GM18511 (cell line): Measurements from ENCODE around the gene FCGR2B.
"Not testable (repeated sequence)": the region's sequence is repeated elsewhere in the genome, so short reads cannot be mapped to it uniquely, and the experiment has no call there.

Source experiments
- ATAC-seq: cut with Tn5 transposase; IDR thresholded peaks from one replicate; pipeline ENCODE4 v1.9.1; 2021; ENCODE audit warnings: mild to moderate bottlenecking, moderate library complexity; ENCODE audit not compliant: unreplicated experiment

The FCGR2B gene

GRCh38 chr1:161662684-161663339 is at the start of gene FCGR2B:
Gene FCGR2B, plus strand, starts transcription at chr1:161663143. Its CDS starts 99 bp downstream, at chr1:161663242.
- ATAC-seq, result peak; percentile 75

GRCh38 chr1:161616417-161616816 is 46.5 kb upstream of the FCGR2B start:
- ATAC-seq, result not testable (repeated sequence)

- not testable (repeated sequence) for ATAC-seq
Measured at GRCh38 chr1:161618517-161618916, 44.4 kb upstream of the FCGR2B start.

GRCh38 chr1:161620399-161620798 is 42.5 kb upstream of the FCGR2B start:
- not testable (repeated sequence) for ATAC-seq

DNA sequence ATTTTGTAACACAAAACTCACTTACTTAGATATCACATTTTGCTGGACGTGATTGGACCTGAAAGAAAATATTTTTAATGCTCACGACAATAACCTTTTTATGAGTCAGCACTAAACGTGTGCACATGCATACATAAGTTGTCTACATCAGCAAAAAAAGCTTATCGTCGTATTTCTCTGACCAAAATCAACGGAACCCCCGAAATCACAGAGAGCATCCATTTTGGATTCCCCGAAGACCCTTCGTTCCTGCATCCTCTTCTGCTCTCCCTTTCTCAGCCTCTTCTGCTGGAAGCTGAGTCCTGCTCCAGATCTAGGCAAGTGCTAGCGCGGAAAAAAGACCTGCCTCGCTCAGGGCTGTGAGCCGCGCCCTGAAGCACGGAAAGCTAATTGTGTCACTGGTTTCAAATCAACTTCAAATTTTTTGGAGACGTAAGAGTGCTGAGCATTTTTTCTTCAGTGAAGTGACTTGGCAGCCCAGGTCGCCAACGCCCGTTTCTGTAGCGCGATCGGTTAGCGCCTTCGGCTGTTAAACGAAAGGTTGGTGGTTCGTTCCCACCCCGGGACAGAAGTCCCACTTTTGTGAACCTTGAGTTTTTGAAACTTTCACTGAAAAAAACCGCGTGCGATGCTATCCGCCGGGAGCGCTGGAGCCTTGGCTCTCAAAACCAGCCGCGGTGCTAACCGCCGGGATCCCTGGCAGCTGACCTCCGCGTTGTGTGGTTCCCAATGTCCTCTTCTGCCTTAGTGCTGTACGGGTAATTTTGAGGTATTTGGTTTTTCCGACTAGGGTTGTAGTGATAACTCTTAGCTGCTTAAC is 41.6 kb upstream of the FCGR2B start:
- ATAC-seq, result peak; percentile 52

DNA sequence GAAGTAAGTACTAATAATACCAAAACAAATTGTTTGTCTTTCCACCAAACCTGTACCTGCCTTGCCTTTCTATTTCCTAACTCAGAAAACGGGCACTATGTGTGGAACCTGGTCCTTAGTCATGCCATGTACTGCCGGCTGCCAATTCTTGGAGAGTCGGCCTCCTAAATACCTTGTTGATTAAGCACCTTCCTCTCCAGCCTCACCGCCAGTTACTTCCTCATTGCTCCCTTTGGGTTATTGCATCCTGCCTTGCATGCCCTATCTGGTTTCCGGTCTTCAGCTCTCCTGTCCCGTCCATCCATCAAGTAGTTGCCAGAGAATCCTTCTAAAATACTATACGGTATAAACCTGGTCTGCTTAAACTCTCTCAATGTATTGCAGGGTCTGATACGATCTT is 40.9 kb upstream of the FCGR2B start:
- peak; percentile 20 for ATAC-seq

DNA sequence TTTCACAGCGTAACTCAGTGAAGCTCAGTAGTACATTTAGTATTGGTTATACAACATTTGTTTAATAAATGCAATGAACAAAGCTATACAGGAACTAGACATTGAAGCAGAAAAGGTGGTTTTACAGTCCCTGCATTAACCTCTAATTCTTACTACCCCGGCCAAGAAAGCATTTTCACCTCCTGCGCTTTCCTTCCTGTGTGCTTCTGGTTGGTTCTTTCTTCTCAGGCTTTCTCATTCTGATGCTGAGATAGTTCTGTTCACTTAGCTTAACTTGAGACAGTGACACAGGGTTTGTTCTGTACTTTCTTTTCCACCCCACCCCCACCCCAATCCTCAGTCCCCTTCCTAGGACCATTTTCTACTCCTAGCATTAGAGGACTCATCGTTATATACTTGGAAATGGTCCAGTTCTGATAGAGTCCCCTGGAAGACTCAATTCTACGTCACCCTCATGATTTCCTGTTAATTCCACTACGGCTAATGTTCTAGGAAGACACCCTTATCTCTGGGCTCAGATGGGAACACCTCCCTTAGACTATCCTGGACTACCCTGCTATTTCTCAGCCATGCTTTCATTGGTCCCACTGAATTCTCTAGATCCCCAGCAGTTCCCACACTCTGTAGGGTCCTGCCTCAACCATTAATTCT is 39.4 kb upstream of the FCGR2B start:
- peak; percentile 52 for ATAC-seq

DNA sequence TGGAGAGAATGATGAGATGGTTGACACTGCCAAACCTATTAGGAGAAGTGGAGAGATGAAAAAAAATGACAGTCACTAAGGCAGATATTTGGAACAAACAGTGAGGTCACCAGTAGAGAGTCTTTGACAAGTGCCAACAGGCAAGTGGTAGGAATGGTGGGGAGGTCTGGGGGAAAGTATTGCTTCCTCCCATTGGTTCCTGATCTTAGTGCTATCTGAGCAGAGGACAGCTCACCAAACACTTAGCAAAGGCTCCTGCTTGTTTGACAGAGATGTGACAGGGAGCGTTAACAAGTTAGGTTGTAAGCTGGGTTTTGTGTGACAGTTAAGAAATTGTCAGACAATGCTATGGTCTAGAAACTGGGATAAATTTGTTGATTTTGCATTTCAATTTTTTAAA is 38.3 kb upstream of the FCGR2B start:
- not testable (repeated sequence) for ATAC-seq

- ATAC-seq, result not testable (repeated sequence)
Measured at GRCh38 chr1:161626445-161627146, 36.3 kb upstream of the FCGR2B start.

- not testable (repeated sequence) for ATAC-seq
Measured at GRCh38 chr1:161630128-161630742, 32.7 kb upstream of the FCGR2B start.

- ATAC-seq, result no peak
Measured at GRCh38 chr1:161631076-161631475, 31.9 kb upstream of the FCGR2B start, which contains the start of gene FCGR3B. Gene FCGR3B, minus strand, starts transcription at chr1:161631176. Its CDS starts 82 bp downstream, at chr1:161631094.

- not testable (repeated sequence) for ATAC-seq
Measured at GRCh38 chr1:161634993-161635392, 27.9 kb upstream of the FCGR2B start.

GRCh38 chr1:161636189-161636782 is 26.7 kb upstream of the FCGR2B start:
- not testable (repeated sequence) for ATAC-seq

GRCh38 chr1:161636976-161637375 is 26.0 kb upstream of the FCGR2B start:
- not testable (repeated sequence) for ATAC-seq

DNA sequence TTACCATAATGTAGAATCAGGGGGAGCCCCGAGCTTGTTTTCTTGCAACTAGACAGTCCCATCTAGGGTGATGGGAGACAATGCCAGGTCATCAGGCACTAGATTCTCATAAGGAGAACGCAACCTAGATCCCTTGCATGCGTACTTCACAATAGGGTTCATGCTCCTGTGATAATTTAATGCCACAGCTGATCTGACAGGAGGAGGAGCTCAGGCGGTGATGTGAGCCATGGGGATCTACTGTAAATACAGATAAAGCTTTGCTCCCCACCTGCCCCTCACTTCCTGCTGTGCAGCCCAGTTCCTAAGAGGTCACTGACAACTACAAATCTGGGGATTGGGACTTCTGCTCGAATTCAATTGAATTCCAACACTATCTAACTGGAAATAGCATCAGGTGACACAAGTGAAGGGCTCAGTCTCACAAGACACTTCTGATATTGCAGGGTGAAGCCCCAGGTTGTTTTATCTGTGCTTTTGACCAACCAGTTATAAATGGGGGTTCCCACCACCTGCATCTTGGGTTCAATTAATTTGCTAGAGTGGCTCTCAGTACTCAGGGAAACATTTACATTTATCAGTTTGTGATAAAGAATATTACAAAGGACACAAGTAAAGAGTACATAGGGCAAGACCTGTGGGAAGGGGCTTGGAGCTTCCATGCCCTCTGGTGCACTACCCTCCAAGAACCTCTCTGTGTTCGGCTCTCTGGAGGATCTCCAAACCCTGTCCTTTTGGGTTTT is 24.5 kb upstream of the FCGR2B start:
- ATAC-seq, result not testable (repeated sequence)

DNA sequence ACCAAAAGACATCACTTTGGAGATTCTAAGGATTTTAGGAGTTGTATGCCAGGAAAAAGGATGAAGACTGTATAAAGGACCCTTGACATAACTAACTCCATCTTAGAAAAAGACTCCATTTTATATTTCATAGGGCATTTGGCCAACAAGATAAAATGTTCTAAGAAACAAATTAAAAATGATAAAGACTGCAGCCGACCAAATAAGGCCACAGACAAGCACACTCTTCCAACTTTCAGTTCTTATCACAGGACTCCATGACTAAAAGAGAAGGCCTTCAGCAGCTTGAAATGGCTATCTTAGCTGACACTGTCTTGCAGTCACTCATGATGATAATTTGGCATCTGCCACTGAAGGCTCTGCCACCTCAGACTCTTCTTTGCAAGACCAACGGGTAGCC is 23.7 kb upstream of the FCGR2B start:
- not testable (repeated sequence) for ATAC-seq

- not testable (repeated sequence) for ATAC-seq
Measured at GRCh38 chr1:161642697-161643096, 20.2 kb upstream of the FCGR2B start.

GRCh38 chr1:161643481-161644208 is 19.3 kb upstream of the FCGR2B start:
- not testable (repeated sequence) for ATAC-seq

- not testable (repeated sequence) for ATAC-seq
Measured at GRCh38 chr1:161644855-161645254, 18.1 kb upstream of the FCGR2B start.
